ENCODE measurements around the gene CCDC89. TPM values are rescaled to one million over a fixed set of nuclear protein-coding genes. Genes with fewer than 3 reads are reported as not detected.

Gene CCDC89
- total RNA-seq, 4 donors from 2014 or later, result 1.7 to 3.4 (median 1.7) TPM

DNA sequence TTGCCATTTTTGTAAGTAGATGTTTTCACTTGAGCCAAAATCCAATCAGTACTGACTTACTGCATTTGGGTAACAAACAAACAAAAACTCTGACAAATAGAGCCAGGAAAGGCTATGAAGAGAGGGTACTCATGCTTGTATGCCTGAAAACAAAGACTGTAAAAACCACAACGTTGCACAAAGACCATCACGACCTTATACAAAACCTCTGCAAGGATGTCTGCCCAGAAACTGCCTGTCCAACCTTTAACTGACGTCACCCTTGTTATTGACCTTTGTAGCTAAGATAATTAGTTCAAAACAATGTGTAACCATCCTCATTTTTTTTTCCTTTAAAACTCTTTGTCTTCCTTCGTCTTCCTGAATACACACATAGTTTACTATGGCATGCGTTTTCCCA, 20.3 kb downstream of the CCDC89 start:
- H3K9me3 ChIP-seq, result no peaks in the 10 kb centered on the region
- no peaks in the 10 kb centered on the region for H3K27me3 ChIP-seq
- peaks cover 0 to 36% (median 14%) of the 10 kb centered on the region in 3 donors for H3K4me1 ChIP-seq
- 65 to 84% methylated on average over 5 of the region's 5 CpGs for WGBS, 2 donors (ENCODE audit: low coverage in 1 of 2)
- no peak for ATAC-seq
- TF ChIP-seq, protein P1, sequence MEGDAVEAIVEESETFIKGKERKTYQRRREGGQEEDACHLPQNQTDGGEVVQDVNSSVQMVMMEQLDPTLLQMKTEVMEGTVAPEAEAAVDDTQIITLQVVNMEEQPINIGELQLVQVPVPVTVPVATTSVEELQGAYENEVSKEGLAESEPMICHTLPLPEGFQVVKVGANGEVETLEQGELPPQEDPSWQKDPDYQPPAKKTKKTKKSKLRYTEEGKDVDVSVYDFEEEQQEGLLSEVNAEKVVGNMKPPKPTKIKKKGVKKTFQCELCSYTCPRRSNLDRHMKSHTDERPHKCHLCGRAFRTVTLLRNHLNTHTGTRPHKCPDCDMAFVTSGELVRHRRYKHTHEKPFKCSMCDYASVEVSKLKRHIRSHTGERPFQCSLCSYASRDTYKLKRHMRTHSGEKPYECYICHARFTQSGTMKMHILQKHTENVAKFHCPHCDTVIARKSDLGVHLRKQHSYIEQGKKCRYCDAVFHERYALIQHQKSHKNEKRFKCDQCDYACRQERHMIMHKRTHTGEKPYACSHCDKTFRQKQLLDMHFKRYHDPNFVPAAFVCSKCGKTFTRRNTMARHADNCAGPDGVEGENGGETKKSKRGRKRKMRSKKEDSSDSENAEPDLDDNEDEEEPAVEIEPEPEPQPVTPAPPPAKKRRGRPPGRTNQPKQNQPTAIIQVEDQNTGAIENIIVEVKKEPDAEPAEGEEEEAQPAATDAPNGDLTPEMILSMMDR (IDR thresholded peaks at IDR 0.05), result no peak
- no peak for TF ChIP-seq POLR2AphosphoS5 (IDR thresholded peaks at IDR 0.05)
- no peak for TF ChIP-seq POLR2A (IDR thresholded peaks at IDR 0.05)
- no peak for TF ChIP-seq EP300 (IDR thresholded peaks at IDR 0.05)
- peak overlapping the region in 3 of 4 donors; percentile 92 to 99 (median 98) for H3K27ac ChIP-seq
- no peaks in the 10 kb centered on the region for H3K36me3 ChIP-seq
- H3K4me3 ChIP-seq, result no peak overlapping the region

GRCh38 chr11:85664615-85665481, 21.1 kb downstream of the CCDC89 start, which contains the start of gene CREBZF:
Gene CREBZF (minus strand): TSS chr11:85665129. CDS start chr11:85664875, 254 bp downstream.
- Histone ChIP-seq H3K36me3 (peaks cover 0 to 5% of the 10 kb centered on the region in 2 donors), H3K4me1 (peaks cover 0 to 45% (median 20%) of the 10 kb centered on the region in 3 donors), H3K27me3 (no peaks in the 10 kb centered on the region), H3K9me3 (no peaks in the 10 kb centered on the region), H3K27ac (peak within 1 kb of the TSS; percentile 91 to 99 (median 95)), H3K4me3 (peak within 1 kb of the TSS; percentile 71 to 82)
- WGBS, 2 donors (ENCODE audit: low coverage in 1 of 2), result 6 to 17% methylated on average over 1 to 2 of the region's 67 CpGs
- TF ChIP-seq POLR2A (IDR thresholded peaks at IDR 0.05) (peak; percentile 95 to 96), POLR2AphosphoS5 (IDR thresholded peaks at IDR 0.05) (peak; percentile 98), EP300 (IDR thresholded peaks at IDR 0.05) (no peak)
- TF ChIP-seq, protein P1 (IDR thresholded peaks at IDR 0.05), result peak in 2 of 4 experiments; percentile 11 to 19
- ATAC-seq, result peak; percentile 95

- no peaks in the 10 kb centered on the region for H3K9me3 ChIP-seq
- H3K4me1 ChIP-seq, result peaks cover 0 to 53% (median 20%) of the 10 kb centered on the region in 3 donors
- H3K27me3 ChIP-seq, result no peaks in the 10 kb centered on the region
- H3K36me3 ChIP-seq, result peaks cover 0 to 14% of the 10 kb centered on the region in 2 donors
- H3K4me3 ChIP-seq, result peak overlapping the region; percentile 71 to 82
- 0 to 1% methylated on average over 16 to 22 of the region's 73 CpGs for WGBS, 2 donors (ENCODE audit: low coverage in 1 of 2)
- peak overlapping the region; percentile 91 to 99 (median 95) for H3K27ac ChIP-seq
- TF ChIP-seq, protein P1 (IDR thresholded peaks at IDR 0.05), result peak; percentile 36 to 79 (median 55)
- TF ChIP-seq EP300 (IDR thresholded peaks at IDR 0.05), result no peak
- TF ChIP-seq POLR2A (IDR thresholded peaks at IDR 0.05), result no peak
- TF ChIP-seq POLR2AphosphoS5 (IDR thresholded peaks at IDR 0.05), result peak; percentile 7
- ATAC-seq, result peak; percentile 54
Measured at GRCh38 chr11:85663753-85664614, 22.0 kb downstream of the CCDC89 start.

GRCh38 chr11:85663080-85663752, 22.8 kb downstream of the CCDC89 start:
- Histone ChIP-seq H3K36me3 (peaks cover 0 to 21% of the 10 kb centered on the region in 2 donors), H3K4me3 (peak overlapping the region; percentile 71 to 82), H3K27ac (peak overlapping the region; percentile 91 to 99 (median 95)), H3K4me1 (peaks cover 0 to 61% (median 20%) of the 10 kb centered on the region in 3 donors), H3K9me3 (no peaks in the 10 kb centered on the region), H3K27me3 (no peaks in the 10 kb centered on the region)
- no peak for ATAC-seq
- no peak for TF ChIP-seq EP300 (IDR thresholded peaks at IDR 0.05)
- TF ChIP-seq, protein P1 (IDR thresholded peaks at IDR 0.05), result no peak
- no peak for TF ChIP-seq POLR2AphosphoS5 (IDR thresholded peaks at IDR 0.05)
- TF ChIP-seq POLR2A (IDR thresholded peaks at IDR 0.05), result no peak
- 1 to 2% methylated on average over 10 of the region's 10 CpGs for WGBS, 2 donors (ENCODE audit: low coverage in 1 of 2)
